GM23338 (cell line): ENCODE data around the gene TSPYL4.

Experiments used
- CREB1 ChIP-seq: fragments of 250-450 bp; sonication (Bioruptor Pico); IDR thresholded peaks from 2 replicates; pipeline ENCODE4 v1.5.0; 2020; ENCODE audit warnings: low read depth, mild to moderate bottlenecking, moderate library complexity
- EZH2 ChIP-seq: fragments of 200-600 bp; sonication (generic); IDR thresholded peaks from one replicate; pipeline ENCODE4 v1.8.0; 2017; ENCODE audit warnings: antibody characterized with exemption, mild to moderate bottlenecking, low read depth; ENCODE audit not compliant: unreplicated experiment
- EZH2phosphoT487 ChIP-seq: fragments of 200-600 bp; sonication (generic); IDR thresholded peaks from one replicate; pipeline ENCODE4 v1.8.1; 2018; ENCODE audit warnings: antibody characterized with exemption; ENCODE audit not compliant: unreplicated experiment
- JUNB ChIP-seq: IDR thresholded peaks from one replicate; pipeline ENCODE4 v1.6.1; 2016; ENCODE audit warnings: antibody characterized with exemption; ENCODE audit not compliant: unreplicated experiment
- NANOG ChIP-seq: IDR thresholded peaks from 2 replicates; pipeline ENCODE4 v1.6.1; 2016; ENCODE audit warnings: antibody characterized with exemption, borderline replicate concordance
- POLR2AphosphoS5 ChIP-seq: IDR thresholded peaks from 2 replicates; pipeline ENCODE4 v1.6.1; 2016; ENCODE audit warnings: antibody characterized with exemption, low read depth
- ZNF331 ChIP-seq: fragments of 250-450 bp; sonication (Bioruptor Pico); IDR thresholded peaks from 2 replicates; pipeline ENCODE4 v1.5.0; 2020; ENCODE audit warnings: low read depth, mild to moderate bottlenecking, moderate library complexity
- TF ChIP-seq, protein P1 (sequence below), 2 experiments: fragments of 200-600 bp in 1 of 2; sonication (generic) in 1 of 2; conservative IDR thresholded peaks; 2 replicates each; pipeline versions ENCODE4 v1.5.1 to v1.6.1; 2016 to 2017; ENCODE audit warnings: antibody characterized with exemption in 2 of 2, low read depth in 2 of 2, mild to moderate bottlenecking in 2 of 2, moderate library complexity in 1 of 2
- TF ChIP-seq, protein P2 (sequence below): IDR thresholded peaks from one replicate; pipeline ENCODE4 v1.6.1; 2018; ENCODE audit warnings: antibody characterized with exemption; ENCODE audit not compliant: unreplicated experiment
- TF ChIP-seq, protein P3 (sequence below): IDR thresholded peaks from 2 replicates; pipeline ENCODE4 v1.6.1; 2016; ENCODE audit warnings: antibody characterized with exemption
- TF ChIP-seq, protein P4 (sequence below): fragments of 250-450 bp; sonication (Bioruptor Pico); IDR thresholded peaks from 2 replicates; pipeline ENCODE4 v1.5.0; 2020; ENCODE audit warnings: mild to moderate bottlenecking, moderate library complexity

DNA sequence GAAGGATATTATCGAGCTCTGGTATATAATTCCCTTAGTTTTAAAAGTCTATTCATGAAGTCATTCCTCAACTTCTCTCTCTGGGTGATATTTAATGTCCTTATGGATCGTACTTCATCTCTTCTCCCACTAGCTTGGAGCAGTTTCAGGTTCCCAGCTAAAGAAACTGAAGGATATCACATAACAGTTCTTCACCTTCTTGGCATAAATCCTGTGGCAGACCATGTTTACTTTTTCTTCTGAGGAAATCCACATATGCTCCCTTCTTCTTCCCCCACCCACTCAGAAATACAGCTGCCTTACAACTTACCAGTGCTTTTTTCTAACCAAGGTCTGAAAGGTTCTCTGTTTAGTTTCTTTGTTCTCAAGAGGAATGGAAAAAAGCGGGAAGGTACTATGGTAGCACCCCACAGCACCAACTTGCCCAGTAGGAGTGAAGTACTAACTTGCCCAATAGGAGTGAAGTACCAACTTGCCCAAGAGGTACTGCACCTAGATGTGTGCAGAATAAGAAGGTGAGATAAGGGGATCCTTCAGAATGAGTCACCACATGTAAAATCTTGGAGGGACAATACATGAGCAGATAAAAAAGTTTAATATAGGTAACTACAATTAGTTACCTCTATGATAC is 53.1 kb downstream of the TSPYL4 start:
- TF ChIP-seq POLR2AphosphoS5 = no peak
- TF ChIP-seq, protein P1, sequence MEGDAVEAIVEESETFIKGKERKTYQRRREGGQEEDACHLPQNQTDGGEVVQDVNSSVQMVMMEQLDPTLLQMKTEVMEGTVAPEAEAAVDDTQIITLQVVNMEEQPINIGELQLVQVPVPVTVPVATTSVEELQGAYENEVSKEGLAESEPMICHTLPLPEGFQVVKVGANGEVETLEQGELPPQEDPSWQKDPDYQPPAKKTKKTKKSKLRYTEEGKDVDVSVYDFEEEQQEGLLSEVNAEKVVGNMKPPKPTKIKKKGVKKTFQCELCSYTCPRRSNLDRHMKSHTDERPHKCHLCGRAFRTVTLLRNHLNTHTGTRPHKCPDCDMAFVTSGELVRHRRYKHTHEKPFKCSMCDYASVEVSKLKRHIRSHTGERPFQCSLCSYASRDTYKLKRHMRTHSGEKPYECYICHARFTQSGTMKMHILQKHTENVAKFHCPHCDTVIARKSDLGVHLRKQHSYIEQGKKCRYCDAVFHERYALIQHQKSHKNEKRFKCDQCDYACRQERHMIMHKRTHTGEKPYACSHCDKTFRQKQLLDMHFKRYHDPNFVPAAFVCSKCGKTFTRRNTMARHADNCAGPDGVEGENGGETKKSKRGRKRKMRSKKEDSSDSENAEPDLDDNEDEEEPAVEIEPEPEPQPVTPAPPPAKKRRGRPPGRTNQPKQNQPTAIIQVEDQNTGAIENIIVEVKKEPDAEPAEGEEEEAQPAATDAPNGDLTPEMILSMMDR (conservative IDR thresholded peaks at IDR 0.05; ENCODE audit: low read depth in 2 of 2) = no peak
- no peak for TF ChIP-seq EZH2phosphoT487
- TF ChIP-seq, protein P2, sequence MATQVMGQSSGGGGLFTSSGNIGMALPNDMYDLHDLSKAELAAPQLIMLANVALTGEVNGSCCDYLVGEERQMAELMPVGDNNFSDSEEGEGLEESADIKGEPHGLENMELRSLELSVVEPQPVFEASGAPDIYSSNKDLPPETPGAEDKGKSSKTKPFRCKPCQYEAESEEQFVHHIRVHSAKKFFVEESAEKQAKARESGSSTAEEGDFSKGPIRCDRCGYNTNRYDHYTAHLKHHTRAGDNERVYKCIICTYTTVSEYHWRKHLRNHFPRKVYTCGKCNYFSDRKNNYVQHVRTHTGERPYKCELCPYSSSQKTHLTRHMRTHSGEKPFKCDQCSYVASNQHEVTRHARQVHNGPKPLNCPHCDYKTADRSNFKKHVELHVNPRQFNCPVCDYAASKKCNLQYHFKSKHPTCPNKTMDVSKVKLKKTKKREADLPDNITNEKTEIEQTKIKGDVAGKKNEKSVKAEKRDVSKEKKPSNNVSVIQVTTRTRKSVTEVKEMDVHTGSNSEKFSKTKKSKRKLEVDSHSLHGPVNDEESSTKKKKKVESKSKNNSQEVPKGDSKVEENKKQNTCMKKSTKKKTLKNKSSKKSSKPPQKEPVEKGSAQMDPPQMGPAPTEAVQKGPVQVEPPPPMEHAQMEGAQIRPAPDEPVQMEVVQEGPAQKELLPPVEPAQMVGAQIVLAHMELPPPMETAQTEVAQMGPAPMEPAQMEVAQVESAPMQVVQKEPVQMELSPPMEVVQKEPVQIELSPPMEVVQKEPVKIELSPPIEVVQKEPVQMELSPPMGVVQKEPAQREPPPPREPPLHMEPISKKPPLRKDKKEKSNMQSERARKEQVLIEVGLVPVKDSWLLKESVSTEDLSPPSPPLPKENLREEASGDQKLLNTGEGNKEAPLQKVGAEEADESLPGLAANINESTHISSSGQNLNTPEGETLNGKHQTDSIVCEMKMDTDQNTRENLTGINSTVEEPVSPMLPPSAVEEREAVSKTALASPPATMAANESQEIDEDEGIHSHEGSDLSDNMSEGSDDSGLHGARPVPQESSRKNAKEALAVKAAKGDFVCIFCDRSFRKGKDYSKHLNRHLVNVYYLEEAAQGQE = no peak
- TF ChIP-seq EZH2 = no peak
- TF ChIP-seq JUNB = no peak
- no peak for TF ChIP-seq CREB1 (CRISPR knock-in tag)
- no peak for TF ChIP-seq NANOG
- TF ChIP-seq, protein P3, sequence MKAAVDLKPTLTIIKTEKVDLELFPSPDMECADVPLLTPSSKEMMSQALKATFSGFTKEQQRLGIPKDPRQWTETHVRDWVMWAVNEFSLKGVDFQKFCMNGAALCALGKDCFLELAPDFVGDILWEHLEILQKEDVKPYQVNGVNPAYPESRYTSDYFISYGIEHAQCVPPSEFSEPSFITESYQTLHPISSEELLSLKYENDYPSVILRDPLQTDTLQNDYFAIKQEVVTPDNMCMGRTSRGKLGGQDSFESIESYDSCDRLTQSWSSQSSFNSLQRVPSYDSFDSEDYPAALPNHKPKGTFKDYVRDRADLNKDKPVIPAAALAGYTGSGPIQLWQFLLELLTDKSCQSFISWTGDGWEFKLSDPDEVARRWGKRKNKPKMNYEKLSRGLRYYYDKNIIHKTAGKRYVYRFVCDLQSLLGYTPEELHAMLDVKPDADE = no peak
- no peak for TF ChIP-seq ZNF331
- TF ChIP-seq, protein P4, sequence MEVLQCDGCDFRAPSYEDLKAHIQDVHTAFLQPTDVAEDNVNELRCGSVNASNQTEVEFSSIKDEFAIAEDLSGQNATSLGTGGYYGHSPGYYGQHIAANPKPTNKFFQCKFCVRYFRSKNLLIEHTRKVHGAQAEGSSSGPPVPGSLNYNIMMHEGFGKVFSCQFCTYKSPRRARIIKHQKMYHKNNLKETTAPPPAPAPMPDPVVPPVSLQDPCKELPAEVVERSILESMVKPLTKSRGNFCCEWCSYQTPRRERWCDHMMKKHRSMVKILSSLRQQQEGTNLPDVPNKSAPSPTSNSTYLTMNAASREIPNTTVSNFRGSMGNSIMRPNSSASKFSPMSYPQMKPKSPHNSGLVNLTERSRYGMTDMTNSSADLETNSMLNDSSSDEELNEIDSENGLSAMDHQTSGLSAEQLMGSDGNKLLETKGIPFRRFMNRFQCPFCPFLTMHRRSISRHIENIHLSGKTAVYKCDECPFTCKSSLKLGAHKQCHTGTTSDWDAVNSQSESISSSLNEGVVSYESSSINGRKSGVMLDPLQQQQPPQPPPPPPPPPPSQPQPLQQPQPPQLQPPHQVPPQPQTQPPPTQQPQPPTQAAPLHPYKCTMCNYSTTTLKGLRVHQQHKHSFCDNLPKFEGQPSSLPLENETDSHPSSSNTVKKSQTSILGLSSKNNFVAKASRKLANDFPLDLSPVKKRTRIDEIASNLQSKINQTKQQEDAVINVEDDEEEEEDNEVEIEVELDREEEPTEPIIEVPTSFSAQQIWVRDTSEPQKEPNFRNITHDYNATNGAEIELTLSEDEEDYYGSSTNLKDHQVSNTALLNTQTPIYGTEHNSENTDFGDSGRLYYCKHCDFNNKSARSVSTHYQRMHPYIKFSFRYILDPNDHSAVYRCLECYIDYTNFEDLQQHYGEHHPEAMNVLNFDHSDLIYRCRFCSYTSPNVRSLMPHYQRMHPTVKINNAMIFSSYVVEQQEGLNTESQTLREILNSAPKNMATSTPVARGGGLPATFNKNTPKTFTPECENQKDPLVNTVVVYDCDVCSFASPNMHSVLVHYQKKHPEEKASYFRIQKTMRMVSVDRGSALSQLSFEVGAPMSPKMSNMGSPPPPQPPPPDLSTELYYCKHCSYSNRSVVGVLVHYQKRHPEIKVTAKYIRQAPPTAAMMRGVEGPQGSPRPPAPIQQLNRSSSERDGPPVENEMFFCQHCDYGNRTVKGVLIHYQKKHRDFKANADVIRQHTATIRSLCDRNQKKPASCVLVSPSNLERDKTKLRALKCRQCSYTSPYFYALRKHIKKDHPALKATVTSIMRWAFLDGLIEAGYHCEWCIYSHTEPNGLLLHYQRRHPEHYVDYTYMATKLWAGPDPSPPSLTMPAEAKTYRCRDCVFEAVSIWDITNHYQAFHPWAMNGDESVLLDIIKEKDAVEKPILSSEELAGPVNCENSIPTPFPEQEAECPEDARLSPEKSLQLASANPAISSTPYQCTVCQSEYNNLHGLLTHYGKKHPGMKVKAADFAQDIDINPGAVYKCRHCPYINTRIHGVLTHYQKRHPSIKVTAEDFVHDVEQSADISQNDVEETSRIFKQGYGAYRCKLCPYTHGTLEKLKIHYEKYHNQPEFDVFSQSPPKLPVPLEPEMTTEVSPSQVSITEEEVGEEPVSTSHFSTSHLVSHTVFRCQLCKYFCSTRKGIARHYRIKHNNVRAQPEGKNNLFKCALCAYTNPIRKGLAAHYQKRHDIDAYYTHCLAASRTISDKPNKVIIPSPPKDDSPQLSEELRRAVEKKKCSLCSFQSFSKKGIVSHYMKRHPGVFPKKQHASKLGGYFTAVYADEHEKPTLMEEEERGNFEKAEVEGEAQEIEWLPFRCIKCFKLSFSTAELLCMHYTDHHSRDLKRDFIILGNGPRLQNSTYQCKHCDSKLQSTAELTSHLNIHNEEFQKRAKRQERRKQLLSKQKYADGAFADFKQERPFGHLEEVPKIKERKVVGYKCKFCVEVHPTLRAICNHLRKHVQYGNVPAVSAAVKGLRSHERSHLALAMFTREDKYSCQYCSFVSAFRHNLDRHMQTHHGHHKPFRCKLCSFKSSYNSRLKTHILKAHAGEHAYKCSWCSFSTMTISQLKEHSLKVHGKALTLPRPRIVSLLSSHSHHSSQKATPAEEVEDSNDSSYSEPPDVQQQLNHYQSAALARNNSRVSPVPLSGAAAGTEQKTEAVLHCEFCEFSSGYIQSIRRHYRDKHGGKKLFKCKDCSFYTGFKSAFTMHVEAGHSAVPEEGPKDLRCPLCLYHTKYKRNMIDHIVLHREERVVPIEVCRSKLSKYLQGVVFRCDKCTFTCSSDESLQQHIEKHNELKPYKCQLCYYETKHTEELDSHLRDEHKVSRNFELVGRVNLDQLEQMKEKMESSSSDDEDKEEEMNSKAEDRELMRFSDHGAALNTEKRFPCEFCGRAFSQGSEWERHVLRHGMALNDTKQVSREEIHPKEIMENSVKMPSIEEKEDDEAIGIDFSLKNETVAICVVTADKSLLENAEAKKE = no peak
